Right lobe of liver (tissue), 4 donors: ENCODE measurements around the gene CCDC9B.

Source experiments
- CTCF ChIP-seq, 4 donors: fragments of 200-600 bp in 3 of 4; fragments of 450-650 bp in 1 of 4; IDR thresholded peaks; one replicate each; pipeline versions ENCODE4 v1.5.1 to v1.8.0; 2016 to 2022; ENCODE audit warnings: antibody characterized with exemption in 4 of 4, mild to moderate bottlenecking in 2 of 4
- POLR2A ChIP-seq: fragments of 450-650 bp; IDR thresholded peaks from one replicate; pipeline ENCODE4 v1.6.1; 2017; ENCODE audit warnings: antibody characterized with exemption, mild to moderate bottlenecking
- donor health status: DM: no; HTN: no; CAD: no.
- donor health status: DM: no; HTN: no; CAD: no.
- donor health status: DM: no; HTN: yes; CAD: no.

- TF ChIP-seq CTCF (IDR thresholded peaks at IDR 0.05), result no peak
- TF ChIP-seq POLR2A, result no peak
Measured at GRCh38 chr15:40287505-40287904, 53.2 kb downstream of the CCDC9B start.
